ENCODE measurements around the gene KAT6B.

KAT6B gene

DNA sequence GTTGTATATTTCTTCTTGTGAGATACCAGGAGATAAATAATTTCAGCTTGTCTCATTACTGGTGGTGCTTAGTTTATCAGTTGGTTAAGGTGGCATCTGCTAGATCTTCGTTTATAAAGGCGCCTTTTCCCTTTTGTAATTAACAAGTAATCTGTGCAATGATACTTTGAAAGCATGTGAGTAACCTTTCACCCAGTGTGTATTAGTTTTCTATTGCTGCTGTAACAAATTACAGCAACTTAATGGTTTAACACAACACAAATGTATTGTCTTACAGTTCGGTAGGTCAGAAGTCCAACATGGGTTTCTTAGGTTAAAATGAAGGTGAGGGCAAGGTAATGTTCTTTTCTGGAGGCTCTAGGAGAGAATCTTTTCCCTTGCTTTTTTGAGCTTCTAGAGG lies 30.5 kb downstream of the KAT6B start:
- H3K4me3 ChIP-seq (ENCODE audit: low read depth, low read length) = no peak overlapping the region
- TF ChIP-seq, protein P1, sequence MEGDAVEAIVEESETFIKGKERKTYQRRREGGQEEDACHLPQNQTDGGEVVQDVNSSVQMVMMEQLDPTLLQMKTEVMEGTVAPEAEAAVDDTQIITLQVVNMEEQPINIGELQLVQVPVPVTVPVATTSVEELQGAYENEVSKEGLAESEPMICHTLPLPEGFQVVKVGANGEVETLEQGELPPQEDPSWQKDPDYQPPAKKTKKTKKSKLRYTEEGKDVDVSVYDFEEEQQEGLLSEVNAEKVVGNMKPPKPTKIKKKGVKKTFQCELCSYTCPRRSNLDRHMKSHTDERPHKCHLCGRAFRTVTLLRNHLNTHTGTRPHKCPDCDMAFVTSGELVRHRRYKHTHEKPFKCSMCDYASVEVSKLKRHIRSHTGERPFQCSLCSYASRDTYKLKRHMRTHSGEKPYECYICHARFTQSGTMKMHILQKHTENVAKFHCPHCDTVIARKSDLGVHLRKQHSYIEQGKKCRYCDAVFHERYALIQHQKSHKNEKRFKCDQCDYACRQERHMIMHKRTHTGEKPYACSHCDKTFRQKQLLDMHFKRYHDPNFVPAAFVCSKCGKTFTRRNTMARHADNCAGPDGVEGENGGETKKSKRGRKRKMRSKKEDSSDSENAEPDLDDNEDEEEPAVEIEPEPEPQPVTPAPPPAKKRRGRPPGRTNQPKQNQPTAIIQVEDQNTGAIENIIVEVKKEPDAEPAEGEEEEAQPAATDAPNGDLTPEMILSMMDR (IDR thresholded peaks at IDR 0.05; ENCODE audit: borderline replicate concordance, insufficient read depth, low read depth, low read length) = no peak

DNA sequence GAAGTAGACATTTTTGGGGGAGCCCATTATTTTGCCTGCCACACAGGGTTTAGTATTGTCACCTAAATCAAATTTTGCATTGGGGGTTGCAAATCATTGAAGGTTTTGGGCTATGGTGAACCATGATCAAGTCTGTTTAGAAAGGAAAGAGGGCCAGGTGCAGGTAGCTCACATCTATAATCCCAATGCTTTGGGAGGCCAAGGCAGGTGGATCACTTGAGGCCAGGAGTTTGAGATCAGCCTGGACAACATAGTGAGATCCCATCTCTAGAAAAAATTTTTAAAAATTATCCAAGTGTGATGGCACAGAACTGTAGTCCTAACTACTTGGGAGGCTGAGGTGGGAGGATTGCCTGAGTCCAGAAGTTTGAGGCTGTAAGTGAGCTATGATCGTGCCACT lies 31.2 kb downstream of the KAT6B start:
- TF ChIP-seq, protein P1 (IDR thresholded peaks at IDR 0.05; ENCODE audit: borderline replicate concordance, insufficient read depth, low read depth, low read length) = no peak
- no peak overlapping the region for H3K4me3 ChIP-seq (ENCODE audit: low read depth, low read length)

DNA sequence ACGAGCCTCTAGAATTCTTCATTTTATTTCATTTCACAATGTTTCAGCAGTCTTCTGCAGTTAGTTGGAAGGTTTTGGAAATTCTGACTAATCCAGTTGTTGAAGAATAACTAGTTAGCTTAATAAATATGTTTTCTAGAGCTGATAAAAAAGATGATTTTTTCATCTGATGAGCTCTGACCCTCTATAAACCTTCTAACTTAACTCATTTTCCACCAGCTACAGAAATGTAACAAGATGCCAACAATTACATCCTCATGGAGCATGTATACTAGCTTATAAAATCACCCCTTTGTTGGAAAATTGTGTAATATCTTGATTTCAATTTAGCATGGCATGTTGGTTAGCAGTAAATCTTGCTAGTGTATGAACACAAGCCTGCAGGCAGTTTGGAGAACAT lies 33.1 kb downstream of the KAT6B start:
- TF ChIP-seq, protein P1 (IDR thresholded peaks at IDR 0.05; ENCODE audit: borderline replicate concordance, insufficient read depth, low read depth, low read length) = no peak
- H3K4me3 ChIP-seq (ENCODE audit: low read depth, low read length) = no peak overlapping the region

DNA sequence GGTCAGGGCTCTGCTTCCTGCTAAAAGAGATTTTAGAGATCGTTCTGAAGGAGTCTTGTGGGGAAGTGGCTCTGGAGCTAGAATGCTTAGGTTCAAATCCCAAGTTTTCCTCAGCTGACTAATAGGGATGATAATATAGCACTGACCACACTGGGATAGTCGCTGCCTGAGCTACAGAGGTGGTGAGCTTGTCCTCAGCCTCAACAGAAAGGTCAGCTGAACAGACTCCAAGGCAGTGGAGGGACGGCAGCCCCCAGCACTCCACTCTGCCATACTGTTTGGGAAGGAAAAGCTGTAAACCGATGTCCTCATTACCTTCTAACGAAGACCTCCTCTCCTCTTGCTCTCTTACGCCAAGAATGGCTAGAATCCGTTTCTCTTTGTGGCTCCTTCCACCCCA lies 36.2 kb downstream of the KAT6B start:
- TF ChIP-seq, protein P1 (IDR thresholded peaks at IDR 0.05; ENCODE audit: borderline replicate concordance, insufficient read depth, low read depth, low read length) = no peak
- H3K4me3 ChIP-seq (ENCODE audit: low read depth, low read length) = no peak overlapping the region

DNA sequence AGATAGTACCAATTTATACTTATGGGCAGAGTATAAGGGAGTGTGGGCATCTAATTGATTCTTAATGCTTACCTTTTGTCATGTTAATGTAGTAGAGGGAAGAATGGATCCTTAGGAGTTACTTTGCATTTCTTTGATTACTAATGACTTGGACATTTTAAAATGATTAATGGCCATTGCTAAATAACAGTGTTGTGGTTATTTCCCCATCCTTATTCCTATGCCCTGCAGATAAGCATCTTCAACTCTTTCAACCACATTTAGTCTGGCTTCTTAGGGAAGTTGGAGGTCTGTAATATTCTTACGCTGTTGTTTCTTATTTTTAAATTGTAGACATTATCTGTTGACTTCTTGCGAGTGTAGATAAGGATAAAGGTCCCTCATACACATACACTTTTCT lies 37.2 kb downstream of the KAT6B start:
- TF ChIP-seq, protein P1 (IDR thresholded peaks at IDR 0.05; ENCODE audit: borderline replicate concordance, insufficient read depth, low read depth, low read length) = no peak
- H3K4me3 ChIP-seq (ENCODE audit: low read depth, low read length) = no peak overlapping the region

DNA sequence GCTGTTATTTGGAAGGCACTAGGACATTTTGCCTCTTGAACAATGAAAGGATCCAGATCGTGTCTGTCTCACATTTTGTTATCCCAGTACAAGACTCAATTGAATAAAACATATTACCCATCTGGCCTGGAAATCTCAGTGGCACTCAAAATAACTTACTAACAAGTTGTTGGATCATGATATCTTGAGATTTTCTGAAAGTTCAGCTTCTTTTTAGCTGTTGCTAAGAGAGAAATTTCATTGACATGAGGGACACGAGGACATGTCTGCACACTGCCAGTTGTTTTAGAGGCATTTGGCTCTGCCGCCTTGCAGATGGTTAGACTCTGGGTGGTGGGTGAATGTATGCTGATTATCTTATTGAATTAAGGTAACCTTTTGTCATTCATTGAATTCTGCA lies 41.0 kb downstream of the KAT6B start:
- TF ChIP-seq, protein P1 (IDR thresholded peaks at IDR 0.05; ENCODE audit: borderline replicate concordance, insufficient read depth, low read depth, low read length) = no peak
- no peak overlapping the region for H3K4me3 ChIP-seq (ENCODE audit: low read depth, low read length)

DNA sequence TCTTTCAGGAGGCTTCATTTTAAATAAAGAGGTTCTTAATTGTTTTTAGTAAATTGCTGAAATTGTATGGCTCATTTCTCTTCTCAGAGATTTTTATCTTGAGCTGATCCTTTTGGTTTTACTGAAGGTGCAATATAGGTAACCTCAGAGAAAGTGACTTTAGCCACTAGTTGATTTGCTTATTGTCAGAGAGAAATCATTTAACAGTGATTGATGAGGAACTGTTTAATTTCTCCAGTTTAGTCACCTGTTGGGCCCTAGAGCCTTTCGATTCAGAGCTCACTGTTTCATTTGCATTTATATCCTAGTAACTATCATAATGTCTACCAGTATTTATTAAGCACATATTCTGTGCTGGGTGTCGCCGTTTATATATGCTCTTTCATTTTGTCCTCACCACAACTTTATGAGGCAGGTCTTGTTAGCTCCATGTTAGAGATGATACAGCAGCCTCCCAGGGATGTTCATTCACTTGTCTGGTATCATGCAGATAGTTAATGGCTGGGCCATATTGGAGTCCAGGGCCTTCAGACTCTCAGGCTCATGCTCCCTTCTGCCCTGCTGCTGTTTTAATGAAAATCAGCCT lies 42.1 kb downstream of the KAT6B start:
- no peak overlapping the region for H3K4me3 ChIP-seq (ENCODE audit: low read depth, low read length)
- TF ChIP-seq, protein P1 (IDR thresholded peaks at IDR 0.05; ENCODE audit: borderline replicate concordance, insufficient read depth, low read depth, low read length) = no peak

Data from GM12875 (cell line).